K562 (cell line): Measurements from ENCODE around the gene NPDC1. TPM values are rescaled to one million over a fixed set of nuclear protein-coding genes. Genes with fewer than 3 reads are reported as not detected.

Experiments used
- ATAC-seq: fragments of 200-7000 bp; cut with Tn5 transposase; 3 replicates; pipeline ENCODE4 v1.9.1; 2020; ENCODE audit warnings: moderate library complexity
- BruUV-seq: library from RNA; stranded (reverse); fragments of 400-500 nt; replicated peaks from 2 replicates; lab custom pipeline; 2021; lab: Mats Ljungman, UMichigan
- CTCF ChIA-PET: fragments of 300-600 bp; formaldehyde crosslinking; extraction: SDS; loops from one replicate; lab custom pipeline; 2021; ENCODE audit warnings: low intra/inter-chr PET ratio; lab: Yijun Ruan, JAX
- POLR2A ChIA-PET: fragments of 300-600, 350-650 bp; sonication (Branson Sonifier 250); formaldehyde crosslinking; extraction: SDS; loops from one replicate; lab custom pipeline; 2021; ENCODE audit warnings: antibody characterized with exemption, inconsistent platforms; lab: Yijun Ruan, JAX
- DNase-seq, 4 experiments: peaks; one replicate each; pipeline versions ENCODE4 v3.0.0 to v3.0.0-alpha.2; 2011 to 2018; ENCODE audit warnings: low spot score in 3 of 4, mixed read lengths in 3 of 4; ENCODE audit errors: extremely low read depth in 1 of 4
- FAIRE-seq: peaks from 2 replicates; lab custom pipeline; 2011; peaks lifted over from hg19 to GRCh38; lab: Jason Lieb, UNC
- H2AFZ ChIP-seq: 2 replicates; pipeline ENCODE4 v1.6.0; 2011; ENCODE audit warnings: low read depth, low read length, control low read depth, inconsistent platforms
- H3K27ac ChIP-seq: fragments of 200-600 bp; 3 replicates; pipeline ENCODE4 v1.8.0; 2011; ENCODE audit warnings: low read depth, mild to moderate bottlenecking, control low read depth, inconsistent platforms, low read length, moderate library complexity, mixed read lengths; ENCODE audit errors: extremely low read depth
- H3K27me3 ChIP-seq, 2 experiments: fragments of 300-600 bp in 1 of 2; 2 replicates in 1 of 2; 3 replicates in 1 of 2; pipeline versions ENCODE4 v1.6.0 to v1.8.0; 2011; ENCODE audit warnings: inconsistent platforms in 2 of 2, low read length in 2 of 2, mild to moderate bottlenecking in 1 of 2, mixed read lengths in 1 of 2, moderate library complexity in 1 of 2; ENCODE audit not compliant: control insufficient read depth in 2 of 2, insufficient read depth in 2 of 2
- H3K36me3 ChIP-seq: fragments of 300-600 bp; 3 replicates; pipeline ENCODE4 v1.8.0; 2011; ENCODE audit warnings: mild to moderate bottlenecking, low read length, inconsistent platforms; ENCODE audit not compliant: control insufficient read depth, insufficient read depth
- H3K4me1 ChIP-seq, 2 experiments: fragments of 200-600 bp in 1 of 2; replicated peaks in 1 of 2; 2 replicates in 1 of 2; 3 replicates in 1 of 2; pipeline versions ENCODE4 v1.5.1 to v1.8.0; 2011; ENCODE audit warnings: inconsistent platforms in 2 of 2, low read length in 2 of 2, mild to moderate bottlenecking in 1 of 2, mixed read lengths in 1 of 2, moderate library complexity in 1 of 2; ENCODE audit not compliant: control insufficient read depth in 2 of 2, insufficient read depth in 2 of 2
- H3K4me2 ChIP-seq: 2 replicates; pipeline ENCODE4 v1.6.1; 2011; ENCODE audit warnings: low read length, control low read depth, inconsistent platforms, mixed read lengths; ENCODE audit not compliant: insufficient read depth
- H3K4me3 ChIP-seq: fragments of 200-600 bp; sonication (generic), shearing (Covaris generic); 2 replicates; pipeline ENCODE4 v1.5.1; 2016; ENCODE audit warnings: control low read depth, inconsistent platforms
- H3K79me2 ChIP-seq: fragments of 200-600 bp; 3 replicates; pipeline ENCODE4 v1.8.0; 2011; ENCODE audit warnings: low read length, inconsistent platforms; ENCODE audit not compliant: control insufficient read depth, insufficient read depth
- H3K9ac ChIP-seq, 2 experiments: 2 replicates each; pipeline versions ENCODE4 v1.6.0 to v1.6.1; 2011; ENCODE audit warnings: low read depth in 2 of 2, low read length in 2 of 2, control low read depth in 1 of 2, inconsistent platforms in 1 of 2, mild to moderate bottlenecking in 1 of 2, mixed read lengths in 1 of 2; ENCODE audit not compliant: insufficient read depth in 1 of 2
- H3K9me1 ChIP-seq: one replicate; pipeline ENCODE4 v1.6.0; 2011; ENCODE audit warnings: inconsistent platforms, mild to moderate bottlenecking, low read length, moderate library complexity; ENCODE audit not compliant: control insufficient read depth, insufficient read depth
- H3K9me3 ChIP-seq: replicated peaks from 2 replicates; pipeline ENCODE4 v1.5.1; 2011; ENCODE audit warnings: low read depth, low read length, inconsistent platforms; ENCODE audit not compliant: control insufficient read depth, insufficient read depth
- H4K20me1 ChIP-seq: replicated peaks from 2 replicates; pipeline ENCODE4 v1.6.1; 2011; ENCODE audit warnings: low read length, inconsistent platforms, mixed read lengths; ENCODE audit not compliant: control insufficient read depth, insufficient read depth
- CCNT2 ChIP-seq: IDR thresholded peaks from 2 replicates; pipeline ENCODE4 v1.6.1; 2011; ENCODE audit warnings: borderline replicate concordance, low read depth, mild to moderate bottlenecking, moderate library complexity, mixed read lengths, low read length; ENCODE audit not compliant: insufficient read length; ENCODE audit errors: extremely low read depth
- ELF1 ChIP-seq: fragments of 200-800 bp; sonication (Bioruptor generic); IDR thresholded peaks from 2 replicates; pipeline ENCODE4 v1.6.1; 2016; ENCODE audit warnings: missing genetic modification characterization, missing compliant biosample characterization
- JUNB ChIP-seq: fragments of 450-650 bp; formaldehyde crosslinking; conservative IDR thresholded peaks from 2 replicates; pipeline ENCODE4 v1.4.0; 2020; ENCODE audit warnings: mild to moderate bottlenecking
- KLF16 ChIP-seq: IDR thresholded peaks from 2 replicates; pipeline ENCODE4 v1.6.1; 2016; ENCODE audit warnings: antibody characterized with exemption
- KLF6 ChIP-seq: fragments of 250-450 bp; sonication (Bioruptor Pico); IDR thresholded peaks from 2 replicates; pipeline ENCODE4 v1.4.0; 2020; ENCODE audit warnings: mild to moderate bottlenecking, moderate library complexity, borderline replicate concordance
- MYBL2 ChIP-seq, 2 experiments: fragments of 450-650 bp in 1 of 2; sonication (generic) in 1 of 2; formaldehyde crosslinking in 1 of 2; IDR thresholded peaks; 2 replicates each; pipeline versions ENCODE4 v1.6.1 to v1.8.1; 2017 to 2022; ENCODE audit warnings: borderline replicate concordance in 1 of 2, inconsistent platforms in 1 of 2, low read depth in 1 of 2, mild to moderate bottlenecking in 1 of 2, missing genetic modification reagents in 1 of 2, moderate library complexity in 1 of 2
- PML ChIP-seq: IDR thresholded peaks from 2 replicates; pipeline ENCODE4 v1.6.1; 2012; ENCODE audit warnings: low read length, inconsistent platforms
- TRIM28 ChIP-seq: fragments of 450-650 bp; IDR thresholded peaks from 2 replicates; pipeline ENCODE4 v1.6.1; 2017
- ZEB2 ChIP-seq: fragments of 450-650 bp; IDR thresholded peaks from 2 replicates; pipeline ENCODE4 v1.6.1; 2016
- ZFP36 ChIP-seq: fragments of 150-350 bp; IDR thresholded peaks from 2 replicates; pipeline ENCODE4 v1.6.1; 2018; ENCODE audit warnings: low read length, low read depth; ENCODE audit not compliant: partially characterized antibody
- ZNF707 ChIP-seq: fragments of 250-450 bp; sonication (Bioruptor Pico); conservative IDR thresholded peaks from 2 replicates; pipeline ENCODE4 v1.8.0; 2022; ENCODE audit warnings: inconsistent platforms, mild to moderate bottlenecking, moderate library complexity
- WGBS: fragments of 100-300 bp; shearing (Covaris generic); methylation state at CpG from one replicate; pipeline ENCODE4 v1.1.6; 2016; ENCODE audit warnings: low coverage, mixed read lengths; ENCODE audit not compliant: insufficient coverage; ENCODE audit errors: missing lambda C conversion rate; 5-methylcytosine and 5-hydroxymethylcytosine counted together
- in situ Hi-C: fragments of 300-500 bp; cut with MboI; formaldehyde crosslinking; loops from 4 replicates; pipeline ENCODE4 v1.15.0; 2018; ENCODE audit warnings: inconsistent platforms, mixed read lengths
- intact Hi-C: fragments of 100-400 bp; cut with micrococcal nuclease; formaldehyde crosslinking; loops from 2 replicates; pipeline ENCODE4 v1.14.2; 2022
- polyA plus RNA-seq, 8 experiments: library from polyadenylated mRNA; depleted of rRNA in 4 of 8; stranded (reverse) in 5 of 8; unstranded in 3 of 8; fragments of >200 nt; fragmentation: Nextera tagmentation in 2 of 8; fragmentation: Illumina TruSeq in 1 of 8; extraction: Ambion mirVana in 2 of 8; extraction: Trizol in 1 of 8; gene quantifications; 2 replicates each; pipeline versions ENCODE4 v1.2.1 to v1.2.3, GENCODE V29; 2011 to 2014; ENCODE audit warnings: inconsistent platforms in 1 of 8, missing spikeins in 1 of 8
- total RNA-seq, 7 experiments: library from RNA; depleted of rRNA in 6 of 7; stranded (reverse); fragments of >200 nt in 6 of 7; fragmentation: Illumina TruSeq in 2 of 7; extraction: Trizol in 2 of 7; gene quantifications; 2 replicates each; pipeline versions ENCODE4 v1.2.1 to v1.2.3, GENCODE V29; 2011 to 2021; ENCODE audit warnings: low replicate concordance in 1 of 7
- TF ChIP-seq, protein P1 (sequence below): fragments of 200-800 bp; sonication (Bioruptor generic); IDR thresholded peaks from 2 replicates; pipeline ENCODE4 v1.6.1; 2016; ENCODE audit warnings: missing genetic modification characterization, missing compliant biosample characterization
- TF ChIP-seq, protein P2 (sequence below): fragments of 250-450 bp; sonication (Bioruptor Pico); IDR thresholded peaks from 2 replicates; pipeline ENCODE4 v1.5.0; 2021
- TF ChIP-seq, protein P3 (sequence below): fragments of 250-450 bp; sonication (Bioruptor Pico); IDR thresholded peaks from 2 replicates; pipeline ENCODE4 v1.5.0; 2022; ENCODE audit warnings: mild to moderate bottlenecking

NPDC1 gene
- total and polyA plus RNA-seq, 9 of the 15 experiments (the other 6 are each of a cell fraction or from before 2014, with no cell fraction given) = 0.06 to 2.1 (median 0.53) TPM; not detected in 3

DNA sequence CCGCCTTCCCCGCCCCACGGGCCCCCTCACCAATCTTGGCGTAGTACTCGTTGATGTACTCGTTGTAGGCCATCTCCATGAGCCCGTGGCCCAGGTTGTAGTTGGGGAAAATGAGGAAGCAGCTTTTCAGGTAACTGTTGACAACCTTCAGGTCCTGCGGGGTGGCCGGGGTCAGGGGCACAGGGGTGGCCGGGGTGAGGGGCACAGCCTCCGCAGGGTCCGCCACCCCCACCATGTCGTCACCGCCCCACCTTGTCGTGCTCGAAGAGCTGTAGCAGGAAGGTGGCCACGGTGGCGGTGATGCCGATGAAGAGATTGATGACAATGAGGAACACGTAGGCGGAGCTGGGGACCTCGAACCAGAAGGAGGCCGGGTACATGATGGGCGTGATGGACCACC, 34.8 kb downstream of the NPDC1 start:
- Histone ChIP-seq H3K79me2 (no peaks in the 10 kb centered on the region), H3K27ac (no peak overlapping the region), H3K4me2 (no peak overlapping the region), H4K20me1 (no peaks in the 10 kb centered on the region), H2AFZ (no peak overlapping the region), H3K27me3 (no peaks in the 10 kb centered on the region), H3K9me3 (no peaks in the 10 kb centered on the region), H3K9ac (no peak overlapping the region), H3K4me3 (no peak overlapping the region), H3K36me3 (no peaks in the 10 kb centered on the region), H3K9me1 (no peaks in the 10 kb centered on the region), H3K4me1 (peaks cover 0 to 76% of the 10 kb centered on the region in 2 experiments; a peak in 2 of 5 replicates)
- DNase-seq (no peak), ATAC-seq (no peak), FAIRE-seq (no peak)
- intact Hi-C loops = no loop called here
- in situ Hi-C loops = no loop called here
- no TSS peak for BruUV-seq
- 77% methylated on average over 12 of the region's 24 CpGs for WGBS
- ChIA-PET POLR2A (interaction anchor here (0.6 to 1.5 kb wide), 2 partner anchors 11 to 159 kb away, joined by 3 to 4 read pairs; no protein-coding TSS in a partner anchor), CTCF (no interaction called here)
- TF ChIP-seq CCNT2 (no peak), ZNF707 (CRISPR knock-in tag) (no peak), MYBL2 (IDR thresholded peaks at IDR 0.05; ENCODE audit: low read depth) (no peak), MYBL2 (CRISPR knock-in tag; IDR thresholded peaks at IDR 0.05; ENCODE audit: borderline replicate concordance) (no peak), KLF6 (CRISPR knock-in tag) (no peak), ELF1 (tag) (no peak), PML (no peak), TRIM28 (no peak), ZFP36 (no peak), JUNB (CRISPR knock-in tag) (no peak), KLF16 (no peak), ZEB2 (no peak)
- TF ChIP-seq, protein P1, sequence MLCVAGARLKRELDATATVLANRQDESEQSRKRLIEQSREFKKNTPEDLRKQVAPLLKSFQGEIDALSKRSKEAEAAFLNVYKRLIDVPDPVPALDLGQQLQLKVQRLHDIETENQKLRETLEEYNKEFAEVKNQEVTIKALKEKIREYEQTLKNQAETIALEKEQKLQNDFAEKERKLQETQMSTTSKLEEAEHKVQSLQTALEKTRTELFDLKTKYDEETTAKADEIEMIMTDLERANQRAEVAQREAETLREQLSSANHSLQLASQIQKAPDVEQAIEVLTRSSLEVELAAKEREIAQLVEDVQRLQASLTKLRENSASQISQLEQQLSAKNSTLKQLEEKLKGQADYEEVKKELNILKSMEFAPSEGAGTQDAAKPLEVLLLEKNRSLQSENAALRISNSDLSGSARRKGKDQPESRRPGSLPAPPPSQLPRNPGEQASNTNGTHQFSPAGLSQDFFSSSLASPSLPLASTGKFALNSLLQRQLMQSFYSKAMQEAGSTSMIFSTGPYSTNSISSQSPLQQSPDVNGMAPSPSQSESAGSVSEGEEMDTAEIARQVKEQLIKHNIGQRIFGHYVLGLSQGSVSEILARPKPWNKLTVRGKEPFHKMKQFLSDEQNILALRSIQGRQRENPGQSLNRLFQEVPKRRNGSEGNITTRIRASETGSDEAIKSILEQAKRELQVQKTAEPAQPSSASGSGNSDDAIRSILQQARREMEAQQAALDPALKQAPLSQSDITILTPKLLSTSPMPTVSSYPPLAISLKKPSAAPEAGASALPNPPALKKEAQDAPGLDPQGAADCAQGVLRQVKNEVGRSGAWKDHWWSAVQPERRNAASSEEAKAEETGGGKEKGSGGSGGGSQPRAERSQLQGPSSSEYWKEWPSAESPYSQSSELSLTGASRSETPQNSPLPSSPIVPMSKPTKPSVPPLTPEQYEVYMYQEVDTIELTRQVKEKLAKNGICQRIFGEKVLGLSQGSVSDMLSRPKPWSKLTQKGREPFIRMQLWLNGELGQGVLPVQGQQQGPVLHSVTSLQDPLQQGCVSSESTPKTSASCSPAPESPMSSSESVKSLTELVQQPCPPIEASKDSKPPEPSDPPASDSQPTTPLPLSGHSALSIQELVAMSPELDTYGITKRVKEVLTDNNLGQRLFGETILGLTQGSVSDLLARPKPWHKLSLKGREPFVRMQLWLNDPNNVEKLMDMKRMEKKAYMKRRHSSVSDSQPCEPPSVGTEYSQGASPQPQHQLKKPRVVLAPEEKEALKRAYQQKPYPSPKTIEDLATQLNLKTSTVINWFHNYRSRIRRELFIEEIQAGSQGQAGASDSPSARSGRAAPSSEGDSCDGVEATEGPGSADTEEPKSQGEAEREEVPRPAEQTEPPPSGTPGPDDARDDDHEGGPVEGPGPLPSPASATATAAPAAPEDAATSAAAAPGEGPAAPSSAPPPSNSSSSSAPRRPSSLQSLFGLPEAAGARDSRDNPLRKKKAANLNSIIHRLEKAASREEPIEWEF = no peak
- TF ChIP-seq, protein P2, sequence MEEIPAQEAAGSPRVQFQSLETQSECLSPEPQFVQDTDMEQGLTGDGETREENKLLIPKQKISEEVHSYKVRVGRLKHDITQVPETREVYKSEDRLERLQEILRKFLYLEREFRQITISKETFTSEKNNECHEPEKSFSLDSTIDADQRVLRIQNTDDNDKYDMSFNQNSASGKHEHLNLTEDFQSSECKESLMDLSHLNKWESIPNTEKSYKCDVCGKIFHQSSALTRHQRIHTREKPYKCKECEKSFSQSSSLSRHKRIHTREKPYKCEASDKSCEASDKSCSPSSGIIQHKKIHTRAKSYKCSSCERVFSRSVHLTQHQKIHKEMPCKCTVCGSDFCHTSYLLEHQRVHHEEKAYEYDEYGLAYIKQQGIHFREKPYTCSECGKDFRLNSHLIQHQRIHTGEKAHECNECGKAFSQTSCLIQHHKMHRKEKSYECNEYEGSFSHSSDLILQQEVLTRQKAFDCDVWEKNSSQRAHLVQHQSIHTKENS (CRISPR knock-in tag) = no peak
- TF ChIP-seq, protein P3, sequence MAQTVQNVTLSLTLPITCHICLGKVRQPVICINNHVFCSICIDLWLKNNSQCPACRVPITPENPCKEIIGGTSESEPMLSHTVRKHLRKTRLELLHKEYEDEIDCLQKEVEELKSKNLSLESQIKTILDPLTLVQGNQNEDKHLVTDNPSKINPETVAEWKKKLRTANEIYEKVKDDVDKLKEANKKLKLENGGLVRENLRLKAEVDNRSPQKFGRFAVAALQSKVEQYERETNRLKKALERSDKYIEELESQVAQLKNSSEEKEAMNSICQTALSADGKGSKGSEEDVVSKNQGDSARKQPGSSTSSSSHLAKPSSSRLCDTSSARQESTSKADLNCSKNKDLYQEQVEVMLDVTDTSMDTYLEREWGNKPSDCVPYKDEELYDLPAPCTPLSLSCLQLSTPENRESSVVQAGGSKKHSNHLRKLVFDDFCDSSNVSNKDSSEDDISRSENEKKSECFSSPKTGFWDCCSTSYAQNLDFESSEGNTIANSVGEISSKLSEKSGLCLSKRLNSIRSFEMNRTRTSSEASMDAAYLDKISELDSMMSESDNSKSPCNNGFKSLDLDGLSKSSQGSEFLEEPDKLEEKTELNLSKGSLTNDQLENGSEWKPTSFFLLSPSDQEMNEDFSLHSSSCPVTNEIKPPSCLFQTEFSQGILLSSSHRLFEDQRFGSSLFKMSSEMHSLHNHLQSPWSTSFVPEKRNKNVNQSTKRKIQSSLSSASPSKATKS (CRISPR knock-in tag) = no peak
